Activated CD4-positive, alpha-beta T cell treated with anti-CD3 and anti-CD28 coated beads for 48 hours (primary cell): ENCODE data around the gene ZSWIM1.
"Not testable (repeated sequence)": the region's sequence is repeated elsewhere in the genome, so short reads cannot be mapped to it uniquely, and the experiment has no call there.

Experiments used
- DNase-seq: peaks from one replicate; pipeline ENCODE4 v3.0.0-alpha.2; 2020

Gene ZSWIM1

DNA sequence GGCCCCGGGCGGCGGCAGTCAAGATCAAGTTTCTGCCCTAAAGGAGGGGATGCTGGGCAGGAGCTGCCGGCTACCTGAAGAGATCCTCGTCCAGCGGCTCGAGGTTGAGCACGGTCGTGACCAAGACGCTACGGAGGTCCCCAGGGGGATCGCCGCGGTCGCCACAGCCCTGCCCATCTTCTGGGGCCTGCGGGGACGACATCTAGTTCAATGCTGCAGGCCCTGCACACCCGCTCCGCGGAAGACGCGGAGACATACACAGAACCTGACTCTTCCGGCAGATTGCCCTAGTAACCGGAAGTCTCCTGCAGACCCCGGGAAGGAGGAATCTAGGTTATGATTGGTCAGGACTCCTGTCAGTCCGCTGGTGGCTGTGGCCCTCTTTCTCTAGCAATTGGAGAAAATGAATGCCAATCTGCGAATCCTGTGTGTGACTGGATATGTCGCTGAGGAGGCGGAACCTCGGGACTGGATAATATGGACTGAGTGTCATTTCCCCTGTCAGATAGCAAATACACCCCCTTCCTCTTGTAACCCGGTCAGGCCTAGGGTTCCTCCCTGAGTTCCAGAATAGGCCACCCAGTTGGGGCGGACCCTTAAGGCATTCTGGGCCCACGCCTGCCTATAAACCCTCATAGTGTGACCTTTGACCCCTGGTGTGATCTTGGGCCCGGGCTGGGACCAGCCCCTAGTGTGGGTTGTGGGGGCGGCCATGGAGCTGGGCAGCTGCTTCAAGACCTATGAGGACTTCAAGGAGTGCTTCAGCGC lies 23.7 kb upstream of the ZSWIM1 start, which contains the start of the genes ACOT8 and ZSWIM3:
Gene ACOT8, minus strand, starts transcription at position 279 of the 768 bp plus-strand sequence. Its CDS starts 77 bp downstream, at position 202.
Gene ZSWIM3, plus strand, starts transcription at position 501 of the 768 bp plus-strand sequence. Its CDS starts 212 bp downstream, at position 713.
- peak; percentile 94 for DNase-seq

DNA sequence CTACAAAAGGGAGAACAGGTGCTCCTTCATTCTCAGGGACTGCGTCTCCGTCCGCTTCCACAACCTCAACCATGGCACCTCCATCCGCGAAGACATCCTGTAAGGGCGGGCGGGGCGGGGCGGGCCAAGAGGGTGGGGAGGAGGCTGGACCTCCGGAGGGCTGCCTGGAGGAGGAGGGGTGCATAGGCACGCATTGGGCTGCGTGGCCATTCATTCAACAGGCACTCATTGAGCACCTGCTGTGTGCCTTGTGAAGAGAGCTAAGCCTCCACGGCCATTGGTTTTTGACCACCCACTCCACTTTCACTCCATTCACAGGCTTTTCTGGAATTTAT lies 23.2 kb upstream of the ZSWIM1 start:
- DNase-seq, result peak; percentile 65

DNA sequence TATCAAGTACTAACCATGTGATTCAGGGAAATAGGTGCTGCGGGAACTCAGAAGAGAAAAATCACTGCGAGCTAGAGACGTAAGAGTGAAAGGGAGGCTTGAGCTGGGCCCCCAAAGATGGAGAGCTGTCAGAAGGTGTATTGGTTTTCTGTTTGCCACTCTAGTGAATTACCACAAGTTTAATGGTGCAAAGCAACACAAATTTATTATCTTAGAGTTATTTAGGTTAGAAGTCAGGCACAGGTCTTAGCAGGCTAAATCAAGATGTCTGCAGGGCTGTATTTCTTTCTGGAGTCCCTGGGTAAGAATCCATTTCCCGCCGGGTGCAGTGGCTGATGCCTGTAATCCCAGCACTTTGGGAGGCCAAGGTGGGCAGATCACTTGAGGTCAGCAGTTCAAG lies 21.1 kb upstream of the ZSWIM1 start:
- DNase-seq, result no peak

DNA sequence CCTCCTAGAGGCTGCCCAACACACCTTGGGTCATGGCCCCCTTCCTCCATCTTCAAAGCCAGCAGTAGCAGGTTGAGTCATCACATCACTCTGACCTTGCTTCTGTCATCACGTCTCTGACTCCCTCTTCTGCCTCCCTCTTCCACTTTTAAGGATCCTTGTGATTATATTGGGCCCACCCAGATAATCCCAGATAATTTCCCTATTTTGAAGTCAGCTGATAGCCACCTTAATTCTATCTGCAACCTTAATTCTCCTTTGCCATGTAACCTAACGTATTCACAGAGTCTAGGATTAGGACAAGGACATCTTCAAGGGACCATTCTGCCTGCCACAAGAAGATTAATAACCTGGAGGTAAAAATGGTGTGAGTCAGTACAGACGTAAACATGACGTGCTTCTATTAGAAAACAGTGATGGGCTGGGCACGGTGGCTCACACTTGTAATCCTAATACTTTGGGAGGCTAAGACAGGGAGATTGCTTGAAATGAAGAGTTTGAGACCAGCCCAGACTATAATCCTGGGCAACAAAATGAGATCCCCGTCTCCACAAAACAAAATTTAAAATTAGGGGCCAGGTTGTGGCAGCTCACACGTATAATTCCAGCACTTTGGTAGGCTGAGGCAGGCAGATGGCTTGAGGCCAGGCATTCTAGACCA lies 20.3 kb upstream of the ZSWIM1 start:
- no peak for DNase-seq

DNA sequence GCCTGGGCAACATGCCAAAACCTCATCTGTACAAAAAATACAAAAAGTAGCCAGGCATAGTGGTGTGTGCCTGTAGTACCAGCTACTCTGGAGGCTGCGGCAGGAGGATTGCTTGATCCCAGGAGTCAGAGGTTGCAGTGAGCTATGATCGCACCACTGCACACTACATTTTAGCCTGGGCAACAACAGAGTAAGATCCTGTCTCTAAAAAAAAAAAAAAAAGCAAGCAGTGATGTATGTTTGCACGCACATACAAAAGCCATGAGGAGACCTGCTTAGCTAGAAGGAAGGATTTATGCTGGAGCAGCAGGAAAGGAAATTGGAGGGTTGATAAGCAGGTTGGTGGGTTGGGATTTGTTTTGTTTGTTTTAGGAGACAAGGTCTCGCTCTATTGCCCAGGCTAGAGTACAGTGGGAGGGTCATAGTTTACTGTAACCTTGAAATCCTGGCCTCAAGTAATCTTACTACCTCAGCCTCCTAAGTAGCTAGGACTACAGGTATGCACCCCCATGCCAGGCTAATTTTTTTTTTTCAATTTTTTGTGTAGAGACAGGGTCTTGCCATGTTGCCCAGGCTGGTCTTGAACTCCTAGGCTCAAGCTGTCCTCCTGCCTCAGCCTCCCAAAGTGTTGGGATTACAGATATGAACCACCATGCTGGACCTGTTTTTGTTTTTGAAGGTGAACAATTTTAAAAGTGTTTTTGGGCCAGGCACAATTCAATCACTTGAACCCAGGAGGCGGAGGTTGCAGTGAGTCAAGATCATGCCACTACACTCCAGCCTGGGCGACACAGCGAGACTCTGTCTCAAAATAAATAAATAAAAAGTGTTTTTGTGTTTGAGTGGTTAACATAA lies 19.6 kb upstream of the ZSWIM1 start:
- DNase-seq, result no peak

DNA sequence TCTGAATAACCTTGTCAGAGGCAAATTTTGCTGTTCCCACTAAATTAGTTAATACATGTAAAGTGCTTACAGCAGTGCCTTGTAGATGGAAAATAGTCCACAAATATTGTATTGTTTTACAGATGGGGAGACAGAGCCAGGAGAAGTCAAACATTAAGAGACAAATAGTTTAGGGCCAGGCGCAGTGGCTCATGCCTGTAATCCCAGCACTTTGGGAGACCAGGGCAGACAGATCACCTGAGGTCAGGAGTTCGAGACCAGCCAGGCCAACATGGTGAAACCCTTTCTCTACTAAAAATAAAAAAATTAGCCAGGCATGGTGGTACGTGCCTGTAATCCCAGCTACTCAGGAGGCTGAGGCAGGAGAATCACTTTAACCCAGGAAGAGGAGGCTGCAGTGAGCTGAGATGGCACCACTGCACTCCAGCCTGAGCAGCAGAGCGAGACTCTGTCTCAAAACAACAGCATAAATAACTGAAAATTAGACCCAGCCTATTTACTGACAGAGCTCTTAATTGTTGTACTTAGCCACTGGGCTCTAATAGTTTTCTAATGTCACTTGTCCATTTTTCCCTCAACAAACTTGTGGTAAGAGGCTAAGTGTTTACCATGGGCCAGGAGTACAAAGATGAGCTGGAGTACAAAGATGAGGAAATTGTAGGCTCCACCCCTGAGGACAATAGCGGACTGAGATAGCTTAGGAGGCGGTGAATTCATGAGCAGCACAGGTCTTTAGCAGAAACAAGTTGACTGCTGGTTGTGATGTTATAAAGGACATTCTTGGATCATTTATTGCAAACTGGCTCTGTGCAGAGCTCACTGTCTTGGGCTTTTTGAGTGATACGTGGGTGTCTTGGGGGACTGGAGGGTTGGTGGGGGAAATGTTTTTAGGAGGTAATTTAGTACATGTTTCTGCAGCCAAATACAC lies 17.2 kb upstream of the ZSWIM1 start:
- no peak for DNase-seq

DNA sequence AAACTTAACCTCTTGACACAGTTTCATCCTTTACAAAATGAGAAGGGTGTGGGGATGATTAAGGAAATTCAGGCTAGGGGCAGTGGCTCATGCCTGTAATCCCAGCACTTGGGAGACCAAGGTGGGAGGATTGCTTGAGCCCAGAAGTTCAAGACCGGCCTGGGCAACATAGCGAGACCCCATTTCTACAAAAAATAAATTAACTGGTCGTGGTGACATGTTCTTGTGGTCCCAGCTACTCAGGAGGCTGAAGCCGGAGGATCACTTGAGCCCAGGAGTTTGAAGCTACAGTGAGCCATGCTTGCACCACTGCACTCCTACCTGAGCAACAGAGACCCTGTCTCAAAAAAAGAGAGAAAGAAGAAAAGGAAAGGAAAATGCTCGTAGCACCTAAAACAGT lies 14.6 kb upstream of the ZSWIM1 start:
- DNase-seq, result no peak

DNA sequence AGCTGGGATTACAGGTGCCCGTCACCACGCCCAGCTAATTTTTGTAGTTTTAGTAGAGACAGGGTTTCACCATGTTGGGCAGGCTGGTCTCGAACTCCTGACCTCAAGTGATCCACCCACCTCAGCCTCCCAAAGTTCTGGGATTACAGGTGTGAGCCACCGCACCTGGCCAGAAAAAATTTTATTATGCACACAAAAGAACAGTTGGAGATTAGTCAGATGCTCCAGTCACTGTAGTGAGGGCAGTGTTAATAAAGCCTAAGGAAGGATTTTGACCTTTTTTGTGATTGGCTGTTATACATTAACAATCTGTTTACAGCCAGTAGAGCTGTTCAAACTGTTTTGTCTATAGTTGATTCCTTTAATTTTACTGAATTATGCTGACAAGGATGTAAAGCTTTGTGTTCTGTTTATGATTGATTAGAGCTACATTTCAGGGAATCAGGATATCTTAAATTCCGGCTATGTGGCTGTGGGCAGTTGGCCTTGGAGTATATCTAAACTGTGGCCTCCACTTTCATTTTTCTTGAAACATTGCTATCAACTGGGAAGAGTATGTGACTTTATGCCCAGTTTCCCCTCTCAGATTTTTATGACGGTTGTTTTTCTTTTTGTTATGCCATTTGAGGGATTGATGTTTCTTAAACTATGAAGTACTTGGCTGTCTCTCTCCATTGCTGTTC lies 13.8 kb upstream of the ZSWIM1 start:
- no peak for DNase-seq

DNA sequence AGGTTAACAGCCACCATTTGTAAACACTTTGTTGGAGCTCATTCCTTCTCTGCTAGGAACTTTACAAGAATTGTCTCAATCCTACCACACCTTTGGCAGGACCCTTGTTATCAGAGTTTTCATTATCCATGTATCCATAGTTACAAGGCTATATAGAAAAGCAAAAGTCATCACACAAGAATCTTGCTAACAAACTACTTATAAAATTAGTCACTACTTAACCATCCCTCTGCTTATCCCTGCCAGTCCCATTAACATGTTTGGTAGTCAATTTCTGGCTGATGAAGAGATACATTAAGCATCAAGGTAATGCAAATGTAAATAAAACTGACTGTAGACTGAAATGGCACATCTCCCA lies 13.2 kb upstream of the ZSWIM1 start:
- no peak for DNase-seq

DNA sequence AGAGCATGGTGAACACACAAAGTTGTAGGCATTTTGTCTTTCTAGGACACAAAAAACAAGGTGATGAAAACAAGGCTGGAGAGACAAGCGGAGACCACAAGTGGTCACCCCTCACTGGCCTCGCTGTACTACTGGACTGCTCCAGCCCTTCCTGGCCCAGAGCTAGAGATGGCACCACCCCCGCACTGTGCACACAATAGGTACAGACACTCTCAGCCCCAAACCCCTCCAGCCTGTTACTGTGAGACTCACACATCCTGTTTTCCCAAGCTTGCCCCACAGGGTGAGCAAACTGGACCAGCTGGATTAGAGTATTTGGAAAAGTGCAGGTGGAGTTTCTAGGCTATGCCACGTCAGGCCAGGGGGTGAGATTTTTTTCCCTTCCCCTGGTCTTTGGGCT lies 8.4 kb upstream of the ZSWIM1 start:
- DNase-seq, result no peak

DNA sequence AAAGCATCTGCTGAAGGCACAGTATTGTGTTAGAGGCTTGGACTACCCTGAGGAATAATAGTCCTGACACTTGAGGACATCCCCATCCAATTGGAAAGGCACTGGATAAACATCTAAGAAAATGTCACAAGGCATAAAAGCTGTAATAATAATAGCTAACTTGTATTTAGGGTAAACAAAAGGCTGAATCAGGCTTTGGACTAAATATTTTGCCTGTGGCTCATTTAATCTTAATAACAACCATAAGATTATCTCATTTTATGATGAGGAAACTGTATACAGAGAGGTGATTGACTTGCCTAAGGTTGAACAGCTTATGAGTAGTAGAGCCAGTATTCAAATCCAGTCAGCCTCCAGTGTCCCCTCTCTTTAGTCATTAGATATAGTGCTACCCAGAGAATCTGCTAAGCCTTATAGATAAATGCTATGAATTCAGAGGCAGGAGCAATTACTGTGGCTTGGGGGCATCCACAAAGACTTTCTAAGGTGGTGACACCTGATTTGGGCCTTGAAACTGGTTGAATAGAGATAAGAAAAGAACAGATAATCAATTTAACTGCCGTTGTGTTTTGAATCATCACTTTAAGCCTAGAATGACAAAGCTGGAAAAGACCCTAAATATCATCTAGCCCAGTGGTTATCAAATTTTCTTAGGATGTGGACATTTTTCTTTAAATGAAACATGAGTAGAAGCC lies 7.5 kb upstream of the ZSWIM1 start:
- DNase-seq, result no peak

DNA sequence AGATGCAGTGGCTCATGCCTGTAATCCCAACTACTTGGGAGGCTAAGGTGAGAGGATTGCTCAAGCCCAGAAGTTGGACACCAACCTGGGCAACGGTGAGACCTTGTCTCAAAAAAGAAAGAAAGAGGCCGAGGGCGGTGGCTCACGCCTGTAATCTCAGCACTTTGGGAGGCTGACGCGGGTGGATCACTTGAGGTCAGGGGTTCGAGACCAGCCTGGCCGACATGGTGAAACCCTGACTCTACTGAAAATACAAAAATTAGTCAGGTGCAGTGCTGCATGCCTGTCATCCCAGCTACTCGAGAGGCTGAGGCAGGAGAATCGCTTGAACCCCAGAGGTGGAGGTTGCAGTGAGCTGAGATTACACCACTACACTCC lies 6.9 kb upstream of the ZSWIM1 start:
- not testable (repeated sequence) for DNase-seq

DNA sequence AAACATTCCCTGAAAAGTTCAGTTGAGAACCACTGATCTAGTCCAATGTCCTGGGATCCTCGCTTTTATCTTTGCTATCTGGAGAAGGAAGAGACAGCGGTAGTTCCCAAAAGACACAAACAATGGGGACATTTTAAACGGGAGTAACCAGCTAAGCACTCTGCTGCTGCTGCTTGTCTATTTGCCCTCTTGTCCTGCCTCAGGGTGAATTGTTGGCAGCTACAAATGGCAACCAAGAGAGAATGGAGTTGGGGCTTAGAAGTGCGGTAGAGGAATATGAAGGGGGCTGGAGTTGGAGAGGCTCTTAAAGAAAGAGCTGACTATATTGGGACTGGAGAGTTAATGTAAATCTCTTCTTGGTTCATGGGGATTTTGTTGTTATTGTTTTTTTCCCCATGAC lies 6.5 kb upstream of the ZSWIM1 start:
- DNase-seq, result no peak

DNA sequence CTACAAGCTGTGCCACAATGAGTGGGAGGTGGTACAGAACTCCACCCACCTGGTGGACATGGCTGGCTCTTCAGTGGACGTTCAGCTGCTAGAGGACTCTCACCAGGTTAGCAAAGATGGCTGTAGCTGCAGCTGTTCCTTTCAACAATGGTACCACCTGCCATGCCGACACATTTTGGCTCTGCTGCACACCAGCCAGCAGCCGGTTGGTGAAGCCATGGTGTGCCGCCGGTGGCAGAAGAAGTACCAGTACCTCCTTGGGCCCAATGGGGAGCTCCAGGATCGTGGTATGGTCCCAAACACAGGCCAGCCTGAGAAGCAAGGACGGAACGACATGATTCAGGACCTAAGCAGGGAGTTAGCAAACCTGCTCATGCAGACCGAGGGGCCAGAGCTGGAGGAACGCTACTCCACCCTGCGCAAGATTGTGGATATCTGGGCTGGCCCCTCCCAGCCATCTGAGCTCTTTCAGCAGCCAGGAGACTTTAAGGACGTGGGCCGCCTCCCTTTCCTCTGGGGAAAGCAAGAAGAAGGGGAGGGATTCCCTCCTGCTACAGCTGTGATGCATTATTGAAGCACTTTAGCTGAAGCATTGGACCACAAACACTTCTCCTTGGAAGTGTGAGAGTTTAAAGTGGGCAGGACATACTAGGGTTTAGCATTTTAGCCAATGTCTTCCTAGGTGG lies 2.8 kb upstream of the ZSWIM1 start:
- DNase-seq, result no peak

DNA sequence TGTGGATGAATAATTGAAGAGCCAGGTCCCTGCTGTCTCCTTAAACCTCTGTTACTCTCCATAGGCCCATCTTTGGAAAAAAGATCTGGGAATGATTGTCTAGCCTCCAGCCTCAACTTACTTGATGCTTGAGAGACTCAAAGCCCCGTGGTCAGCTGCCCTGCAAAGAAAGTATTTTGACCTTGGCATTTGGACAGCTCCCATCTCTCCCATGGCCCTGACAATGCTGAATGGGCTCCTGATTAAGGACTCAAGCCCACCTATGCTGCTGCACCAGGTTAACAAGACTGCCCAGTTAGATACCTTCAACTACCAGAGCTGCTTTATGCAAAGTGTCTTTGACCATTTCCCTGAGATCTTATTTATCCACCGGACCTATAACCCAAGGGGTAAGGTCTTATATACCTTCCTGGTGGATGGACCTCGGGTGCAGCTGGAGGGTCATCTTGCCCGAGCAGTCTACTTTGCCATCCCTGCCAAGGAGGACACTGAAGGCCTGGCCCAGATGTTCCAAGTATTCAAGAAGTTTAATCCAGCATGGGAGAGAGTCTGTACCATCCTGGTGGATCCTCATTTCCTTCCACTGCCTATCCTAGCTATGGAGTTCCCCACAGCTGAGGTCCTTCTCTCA lies 1.6 kb downstream of the ZSWIM1 start:
- no peak for DNase-seq

DNA sequence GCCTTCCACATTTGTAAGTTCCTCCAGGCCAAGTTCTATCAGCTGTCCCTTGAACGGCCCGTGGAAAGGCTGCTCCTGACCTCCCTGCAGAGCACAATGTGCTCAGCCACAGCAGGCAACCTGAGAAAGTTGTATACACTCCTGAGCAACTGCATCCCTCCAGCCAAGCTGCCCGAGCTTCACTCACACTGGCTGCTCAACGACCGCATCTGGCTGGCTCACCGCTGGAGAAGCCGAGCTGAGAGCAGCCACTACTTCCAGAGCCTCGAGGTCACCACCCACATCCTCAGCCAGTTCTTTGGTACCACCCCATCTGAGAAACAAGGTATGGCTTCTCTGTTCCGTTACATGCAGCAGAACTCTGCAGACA lies 2.1 kb downstream of the ZSWIM1 start:
- no peak for DNase-seq

DNA sequence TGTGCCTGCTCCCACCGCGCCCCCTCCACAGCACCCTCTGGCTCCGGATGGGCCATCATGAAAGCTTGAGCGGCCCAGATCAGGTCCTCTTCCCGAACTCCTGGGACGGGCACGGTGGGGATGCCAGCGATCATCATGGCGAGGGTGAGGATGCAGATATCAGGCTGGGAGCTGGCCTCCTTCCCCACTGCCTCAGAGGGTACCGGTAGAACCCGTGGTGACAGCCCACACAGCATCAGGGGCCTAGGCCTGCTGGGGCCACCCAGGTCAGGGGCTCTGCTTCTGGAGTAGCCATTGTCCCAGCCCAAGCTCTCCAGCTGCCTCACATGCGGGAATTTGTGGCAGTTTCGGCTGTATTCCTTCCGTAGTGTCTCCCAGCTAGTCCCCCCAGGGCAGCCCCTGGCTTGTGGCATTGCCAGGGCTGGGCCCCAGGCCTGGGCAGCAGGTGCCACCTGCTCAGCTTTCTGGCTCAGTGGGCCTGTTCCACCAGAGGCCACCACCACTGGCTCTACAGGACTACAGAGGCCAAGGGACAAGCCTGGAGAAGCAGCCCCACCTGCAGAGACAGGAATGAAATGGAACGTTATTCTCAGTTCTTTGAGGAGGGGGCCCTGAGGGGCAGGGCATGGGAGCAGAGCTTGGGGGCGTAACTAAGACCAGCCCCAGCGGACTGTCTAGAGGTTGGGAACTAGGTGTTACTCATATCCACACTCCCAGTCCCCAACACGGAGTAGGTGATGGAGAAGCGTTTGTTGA lies 5.7 kb downstream of the ZSWIM1 start:
- DNase-seq, result no peak

DNA sequence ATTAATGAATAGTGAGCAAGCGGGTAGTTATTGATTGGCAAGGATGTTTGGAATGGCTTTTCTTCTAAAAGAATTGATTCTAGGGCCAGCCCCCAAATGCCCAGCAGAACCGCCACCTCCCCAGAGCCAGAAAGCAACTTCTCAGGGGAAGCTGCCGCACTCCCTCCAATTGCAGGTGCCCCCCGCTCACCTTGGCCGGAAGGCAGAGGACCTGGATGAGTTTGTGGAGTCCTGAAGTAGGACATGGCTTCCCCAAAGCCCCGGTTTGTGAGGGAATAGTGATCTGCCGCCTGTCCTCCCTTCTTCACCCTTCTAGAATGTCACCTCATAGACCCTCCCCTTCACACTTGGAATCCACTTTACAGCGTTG lies 6.3 kb downstream of the ZSWIM1 start, which contains the start of gene SPATA25:
Gene SPATA25, minus strand, starts transcription at position 277 of the 370 bp plus-strand sequence. Its CDS starts 32 bp downstream, at position 245.
- no peak for DNase-seq

DNA sequence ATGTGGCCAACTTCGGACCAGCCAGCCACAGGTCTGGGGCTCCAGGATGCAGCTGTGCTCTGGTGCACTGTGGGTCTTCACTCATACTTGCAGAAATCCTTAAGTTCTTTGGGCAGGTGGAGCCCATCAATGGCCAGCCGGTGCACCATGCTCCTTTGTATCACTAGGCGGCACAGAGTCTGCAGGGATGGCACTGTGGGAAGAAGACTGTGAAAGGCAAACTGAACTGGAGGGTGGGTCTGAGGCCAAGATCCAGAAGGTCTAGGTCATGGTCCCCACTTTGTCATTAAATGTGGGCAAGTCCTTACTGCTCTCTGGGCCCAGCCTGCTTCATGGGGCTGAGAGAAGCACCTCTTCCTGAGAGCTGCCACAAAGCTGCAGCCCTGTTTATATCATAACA lies 7.7 kb downstream of the ZSWIM1 start:
- DNase-seq, result no peak
